PFSK-1 (cell line): Measurements from ENCODE around the gene CHST9.

Experiments
- FOXP2 ChIP-seq: optimal IDR thresholded peaks from 2 replicates; pipeline ENCODE3; 2011; ENCODE audit warnings: borderline replicate concordance, control low read depth, inconsistent platforms; ENCODE audit not compliant: insufficient read depth; ENCODE audit errors: extremely low read length, extremely low read depth
- POLR2AphosphoS5 ChIP-seq: IDR thresholded peaks from 2 replicates; pipeline ENCODE4 v1.6.1; 2012; ENCODE audit warnings: low read depth, mild to moderate bottlenecking, control low read depth, low read length, moderate library complexity
- SIN3A ChIP-seq: IDR thresholded peaks from 2 replicates; pipeline ENCODE4 v1.6.1; 2012; ENCODE audit warnings: mild to moderate bottlenecking, low read length, moderate library complexity, borderline replicate concordance; ENCODE audit not compliant: insufficient read depth
- TAF1 ChIP-seq: IDR thresholded peaks from 2 replicates; pipeline ENCODE4 v1.6.1; 2012; ENCODE audit warnings: low read length, control low read depth, borderline replicate concordance; ENCODE audit not compliant: insufficient read depth
- TF ChIP-seq, protein P1 (sequence below), 2 experiments: IDR thresholded peaks; 2 replicates each; pipeline versions ENCODE4 v1.6.1 to v1.8.0; 2011 to 2012; ENCODE audit warnings: low read depth in 2 of 2, low read length in 2 of 2, control low read depth in 1 of 2, inconsistent platforms in 1 of 2, mild to moderate bottlenecking in 1 of 2, moderate library complexity in 1 of 2; ENCODE audit not compliant: insufficient read depth in 1 of 2

The CHST9 gene

DNA sequence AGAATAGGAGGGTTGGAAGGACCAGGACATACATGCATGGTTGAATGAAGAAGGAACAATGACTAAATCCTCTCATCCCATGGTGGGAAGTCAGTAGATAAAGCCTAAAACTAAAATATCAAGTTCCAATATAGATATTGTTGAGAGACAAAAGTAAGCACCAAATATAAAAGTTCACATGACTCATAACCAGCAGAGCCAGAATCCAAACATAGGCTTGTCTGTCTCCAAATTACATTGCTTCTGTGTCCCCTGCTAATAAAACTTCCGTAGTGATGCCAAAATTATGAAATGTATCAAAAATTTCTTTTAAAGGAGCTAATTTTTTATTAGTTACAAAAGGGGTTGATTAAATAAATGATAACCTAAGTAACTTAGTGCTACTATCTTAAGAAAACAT, 19.7 kb downstream of the CHST9 start:
- no peak for TF ChIP-seq TAF1
- no peak for TF ChIP-seq SIN3A
- TF ChIP-seq, protein P1, sequence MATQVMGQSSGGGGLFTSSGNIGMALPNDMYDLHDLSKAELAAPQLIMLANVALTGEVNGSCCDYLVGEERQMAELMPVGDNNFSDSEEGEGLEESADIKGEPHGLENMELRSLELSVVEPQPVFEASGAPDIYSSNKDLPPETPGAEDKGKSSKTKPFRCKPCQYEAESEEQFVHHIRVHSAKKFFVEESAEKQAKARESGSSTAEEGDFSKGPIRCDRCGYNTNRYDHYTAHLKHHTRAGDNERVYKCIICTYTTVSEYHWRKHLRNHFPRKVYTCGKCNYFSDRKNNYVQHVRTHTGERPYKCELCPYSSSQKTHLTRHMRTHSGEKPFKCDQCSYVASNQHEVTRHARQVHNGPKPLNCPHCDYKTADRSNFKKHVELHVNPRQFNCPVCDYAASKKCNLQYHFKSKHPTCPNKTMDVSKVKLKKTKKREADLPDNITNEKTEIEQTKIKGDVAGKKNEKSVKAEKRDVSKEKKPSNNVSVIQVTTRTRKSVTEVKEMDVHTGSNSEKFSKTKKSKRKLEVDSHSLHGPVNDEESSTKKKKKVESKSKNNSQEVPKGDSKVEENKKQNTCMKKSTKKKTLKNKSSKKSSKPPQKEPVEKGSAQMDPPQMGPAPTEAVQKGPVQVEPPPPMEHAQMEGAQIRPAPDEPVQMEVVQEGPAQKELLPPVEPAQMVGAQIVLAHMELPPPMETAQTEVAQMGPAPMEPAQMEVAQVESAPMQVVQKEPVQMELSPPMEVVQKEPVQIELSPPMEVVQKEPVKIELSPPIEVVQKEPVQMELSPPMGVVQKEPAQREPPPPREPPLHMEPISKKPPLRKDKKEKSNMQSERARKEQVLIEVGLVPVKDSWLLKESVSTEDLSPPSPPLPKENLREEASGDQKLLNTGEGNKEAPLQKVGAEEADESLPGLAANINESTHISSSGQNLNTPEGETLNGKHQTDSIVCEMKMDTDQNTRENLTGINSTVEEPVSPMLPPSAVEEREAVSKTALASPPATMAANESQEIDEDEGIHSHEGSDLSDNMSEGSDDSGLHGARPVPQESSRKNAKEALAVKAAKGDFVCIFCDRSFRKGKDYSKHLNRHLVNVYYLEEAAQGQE (IDR thresholded peaks at IDR 0.05; ENCODE audit: insufficient read depth in 1 of 2, low read depth in 2 of 2, low read length in 2 of 2): no peak
- TF ChIP-seq POLR2AphosphoS5: no peak
- no peak for TF ChIP-seq FOXP2

GRCh38 chr18:27164905-27165304, 20.2 kb downstream of the CHST9 start:
- TF ChIP-seq, protein P1 (IDR thresholded peaks at IDR 0.05; ENCODE audit: insufficient read depth in 1 of 2, low read depth in 2 of 2, low read length in 2 of 2): no peak
- TF ChIP-seq SIN3A (no peak), FOXP2 (no peak), POLR2AphosphoS5 (no peak), TAF1 (no peak)

DNA sequence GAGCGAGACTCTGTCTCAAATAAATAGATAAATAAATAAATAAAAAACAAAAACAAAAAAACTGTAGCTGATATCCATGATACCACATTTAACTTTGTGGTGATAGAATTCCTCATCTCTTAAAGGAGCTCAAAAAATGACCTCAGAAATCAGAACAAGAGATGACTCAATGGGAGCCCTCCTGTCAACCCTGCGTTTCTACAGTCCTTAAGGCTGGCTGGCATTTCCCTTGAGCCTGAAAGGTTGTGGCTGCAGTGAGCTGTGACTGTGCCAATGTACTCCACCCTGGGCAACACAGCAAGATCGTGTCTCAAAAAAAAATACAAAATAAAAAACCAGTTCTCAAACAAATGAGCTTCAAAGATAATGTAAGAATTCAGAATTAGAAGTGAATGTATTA, 40.4 kb downstream of the CHST9 start:
- TF ChIP-seq SIN3A: no peak
- TF ChIP-seq, protein P1 (IDR thresholded peaks at IDR 0.05; ENCODE audit: insufficient read depth in 1 of 2, low read depth in 2 of 2, low read length in 2 of 2): no peak
- no peak for TF ChIP-seq POLR2AphosphoS5
- TF ChIP-seq FOXP2: no peak
- no peak for TF ChIP-seq TAF1

DNA sequence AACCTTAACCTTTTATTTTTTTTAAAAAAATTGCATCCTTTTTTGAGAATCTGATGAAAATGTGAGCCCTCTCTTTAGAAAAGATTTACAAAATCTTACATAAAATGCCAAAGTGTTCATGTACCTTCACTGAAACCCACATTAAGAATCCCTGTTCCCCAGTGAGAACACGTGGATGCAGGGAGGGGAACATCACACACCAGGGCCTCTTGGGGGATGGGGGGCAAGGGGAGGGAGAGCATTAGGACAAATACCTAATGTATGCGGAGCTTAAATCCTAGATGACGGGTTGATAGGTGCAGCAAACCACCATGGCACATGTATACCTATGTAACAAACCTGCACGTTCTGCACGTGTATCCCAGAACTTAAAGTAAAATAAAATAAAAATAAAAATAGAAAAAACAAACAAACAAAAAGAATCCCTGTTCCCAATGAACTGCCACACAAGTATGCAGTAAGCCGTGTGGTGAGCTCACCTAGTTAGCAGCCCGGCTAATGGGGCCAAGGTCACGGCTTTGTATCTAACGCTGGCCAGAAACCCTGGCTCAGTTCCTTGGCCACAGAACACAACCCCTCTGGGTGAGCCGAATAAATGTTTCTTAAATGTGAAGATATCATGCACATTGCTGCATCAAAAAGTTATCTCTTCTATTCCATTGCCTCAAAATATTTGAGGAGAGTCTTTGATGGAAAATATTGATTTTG, 41.4 kb downstream of the CHST9 start:
- TF ChIP-seq, protein P1 (IDR thresholded peaks at IDR 0.05; ENCODE audit: insufficient read depth in 1 of 2, low read depth in 2 of 2, low read length in 2 of 2): no peak
- TF ChIP-seq FOXP2 (no peak), TAF1 (no peak), SIN3A (no peak), POLR2AphosphoS5 (no peak)
